GM12801 (cell line): ENCODE measurements around the gene IGFBP3.

ENCODE experiments used
- TF ChIP-seq, protein P1 (sequence below): IDR thresholded peaks from one replicate; pipeline ENCODE4 v1.5.1; 2011; ENCODE audit warnings: control low read depth; ENCODE audit not compliant: insufficient read length; ENCODE audit errors: extremely low read depth

Gene IGFBP3

DNA sequence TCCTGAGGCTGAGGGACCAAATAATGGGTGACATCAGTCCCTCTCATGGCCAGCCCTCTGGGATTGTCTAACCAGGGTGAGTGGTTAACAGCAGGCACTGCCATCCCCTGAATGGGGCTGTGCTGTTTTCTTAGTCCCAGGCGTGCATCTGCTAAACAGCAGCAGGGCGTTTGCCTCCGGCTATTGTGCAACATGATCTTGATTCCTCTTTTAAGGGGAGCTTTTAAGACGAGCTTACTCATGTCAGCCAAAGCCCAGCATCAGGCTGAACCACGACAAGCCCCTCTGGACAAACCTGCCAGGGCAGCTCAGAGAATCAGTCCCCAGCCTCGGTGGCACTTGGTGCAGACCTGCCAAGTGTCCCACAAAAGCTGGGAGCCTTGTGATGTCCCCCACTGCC, 16.2 kb upstream of the IGFBP3 start:
- TF ChIP-seq, protein P1, sequence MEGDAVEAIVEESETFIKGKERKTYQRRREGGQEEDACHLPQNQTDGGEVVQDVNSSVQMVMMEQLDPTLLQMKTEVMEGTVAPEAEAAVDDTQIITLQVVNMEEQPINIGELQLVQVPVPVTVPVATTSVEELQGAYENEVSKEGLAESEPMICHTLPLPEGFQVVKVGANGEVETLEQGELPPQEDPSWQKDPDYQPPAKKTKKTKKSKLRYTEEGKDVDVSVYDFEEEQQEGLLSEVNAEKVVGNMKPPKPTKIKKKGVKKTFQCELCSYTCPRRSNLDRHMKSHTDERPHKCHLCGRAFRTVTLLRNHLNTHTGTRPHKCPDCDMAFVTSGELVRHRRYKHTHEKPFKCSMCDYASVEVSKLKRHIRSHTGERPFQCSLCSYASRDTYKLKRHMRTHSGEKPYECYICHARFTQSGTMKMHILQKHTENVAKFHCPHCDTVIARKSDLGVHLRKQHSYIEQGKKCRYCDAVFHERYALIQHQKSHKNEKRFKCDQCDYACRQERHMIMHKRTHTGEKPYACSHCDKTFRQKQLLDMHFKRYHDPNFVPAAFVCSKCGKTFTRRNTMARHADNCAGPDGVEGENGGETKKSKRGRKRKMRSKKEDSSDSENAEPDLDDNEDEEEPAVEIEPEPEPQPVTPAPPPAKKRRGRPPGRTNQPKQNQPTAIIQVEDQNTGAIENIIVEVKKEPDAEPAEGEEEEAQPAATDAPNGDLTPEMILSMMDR: no peak

- TF ChIP-seq, protein P1: no peak
Measured at GRCh38 chr7:45930967-45931366, 9.9 kb upstream of the IGFBP3 start.

DNA sequence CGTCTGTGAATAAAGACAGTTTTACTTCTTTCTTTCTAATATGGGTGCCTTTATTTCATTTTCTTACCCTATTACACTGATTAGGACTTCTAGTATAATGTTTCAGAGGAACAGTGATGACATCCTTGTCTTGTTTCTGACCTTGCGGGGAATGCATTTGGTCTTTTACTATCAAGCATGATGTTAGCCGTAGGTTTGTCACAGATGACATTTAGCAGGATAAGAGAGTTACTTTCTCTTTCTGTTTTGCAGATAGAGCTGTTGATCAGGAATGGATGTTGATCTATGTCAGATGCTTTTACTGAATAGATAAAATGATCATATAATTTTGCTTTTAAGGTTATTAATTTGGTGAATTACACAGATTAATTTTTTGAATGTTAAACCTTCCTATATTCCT, 6.6 kb upstream of the IGFBP3 start:
- TF ChIP-seq, protein P1: no peak

DNA sequence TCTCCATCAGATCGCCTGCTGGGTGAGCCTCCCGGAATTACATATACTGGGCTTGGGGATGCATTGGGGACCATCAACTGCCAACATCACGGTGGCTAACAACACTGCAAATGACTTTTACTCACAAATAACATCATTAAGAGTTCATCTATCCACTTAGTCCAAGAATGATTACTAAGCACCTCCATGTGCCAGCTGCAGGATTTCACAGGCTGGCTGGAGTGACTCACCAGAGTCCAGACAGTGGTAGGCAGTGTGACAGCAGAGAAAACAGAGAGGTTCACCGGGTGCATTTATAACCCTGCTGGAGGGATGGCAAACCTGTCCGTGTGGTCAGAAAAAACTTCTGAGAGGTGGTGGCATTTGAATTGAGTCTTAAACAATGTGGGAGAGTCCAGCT, 3.2 kb upstream of the IGFBP3 start:
- TF ChIP-seq, protein P1: no peak

DNA sequence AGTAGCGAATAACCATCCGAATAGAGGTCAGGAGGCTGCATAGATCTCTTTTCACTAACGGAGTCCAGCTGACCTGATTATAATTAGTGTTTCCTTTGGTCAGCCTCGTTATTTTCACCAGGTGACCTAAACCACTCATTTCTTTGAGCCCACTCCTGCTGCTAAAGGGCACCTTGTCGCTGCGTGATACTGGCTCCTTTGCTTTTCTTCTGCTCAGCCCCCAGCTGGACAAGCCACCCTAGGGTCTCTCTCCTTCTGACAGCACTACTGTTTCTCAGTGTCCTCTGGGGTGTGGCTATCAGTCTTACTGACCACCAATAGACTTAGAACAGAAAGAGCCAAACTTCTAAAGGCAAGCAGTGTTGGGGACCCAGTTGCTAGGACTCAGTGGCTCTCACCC, 2.7 kb upstream of the IGFBP3 start:
- TF ChIP-seq, protein P1: no peak

- TF ChIP-seq, protein P1: no peak
Measured at GRCh38 chr7:45923290-45923689, 2.2 kb upstream of the IGFBP3 start.

DNA sequence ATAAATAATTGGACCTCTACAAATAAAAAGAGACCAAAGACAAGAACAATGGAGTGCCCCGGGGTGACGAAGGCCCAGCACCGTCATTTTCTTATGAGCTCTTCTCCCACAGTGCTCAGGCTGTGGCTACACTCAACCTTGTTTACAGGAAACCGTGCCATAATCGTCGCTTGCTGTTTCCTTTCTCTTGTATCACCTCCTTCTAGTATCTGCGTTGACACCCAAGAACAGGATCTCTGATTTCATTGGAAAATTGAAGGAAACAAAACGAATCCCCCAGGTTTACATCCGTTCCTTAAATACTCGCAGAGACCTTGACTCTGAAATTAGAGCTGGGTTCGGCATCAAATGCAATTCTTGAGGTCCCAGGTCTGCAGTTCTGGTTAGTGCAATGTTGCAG, 1.7 kb upstream of the IGFBP3 start:
- TF ChIP-seq, protein P1: no peak
